ENCODE data around the gene P2RX2.

P2RX2 gene

DNA sequence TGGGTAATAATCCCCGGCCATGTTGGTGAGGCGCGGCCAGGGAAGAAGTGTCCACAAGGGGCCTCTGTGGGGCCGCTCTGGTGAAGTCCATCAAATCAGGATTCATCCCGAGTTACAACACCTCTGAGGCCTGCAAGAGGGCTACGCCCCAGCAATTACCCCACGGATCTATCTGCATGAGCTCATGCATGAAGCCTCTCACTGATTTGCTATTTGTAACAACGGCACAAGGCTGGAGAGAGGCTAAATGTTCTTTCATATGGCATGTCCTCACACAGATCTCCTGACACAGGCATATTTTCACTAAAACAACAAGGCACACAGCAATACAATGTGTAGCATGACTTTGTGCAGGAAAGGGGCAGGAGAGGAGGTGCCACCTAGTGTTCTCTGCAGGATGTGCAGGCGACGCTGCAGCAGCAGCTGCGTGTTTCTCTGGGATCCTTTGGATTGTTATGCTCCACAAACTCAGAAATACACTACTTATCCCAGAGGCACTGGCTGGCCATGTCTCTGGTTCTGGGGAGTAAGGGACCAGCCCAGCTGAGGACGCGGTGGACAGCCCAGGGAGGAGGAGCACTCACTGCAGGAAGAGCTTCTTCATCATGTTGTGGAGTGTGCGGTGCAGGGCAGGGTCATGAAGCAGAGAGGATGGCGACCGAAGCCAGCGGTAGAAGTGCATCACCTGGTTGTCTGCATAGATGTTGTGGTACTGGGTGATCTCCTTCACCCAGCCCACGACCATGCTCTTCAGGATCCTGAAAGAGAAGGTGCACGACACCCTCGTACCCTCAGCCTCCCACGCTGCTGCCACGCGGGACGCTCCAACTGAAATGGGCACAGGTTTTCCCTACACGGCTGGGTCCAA, 20.2 kb downstream of the P2RX2 start:
- DNase-seq (ENCODE audit: low spot score) = no peak

DNA sequence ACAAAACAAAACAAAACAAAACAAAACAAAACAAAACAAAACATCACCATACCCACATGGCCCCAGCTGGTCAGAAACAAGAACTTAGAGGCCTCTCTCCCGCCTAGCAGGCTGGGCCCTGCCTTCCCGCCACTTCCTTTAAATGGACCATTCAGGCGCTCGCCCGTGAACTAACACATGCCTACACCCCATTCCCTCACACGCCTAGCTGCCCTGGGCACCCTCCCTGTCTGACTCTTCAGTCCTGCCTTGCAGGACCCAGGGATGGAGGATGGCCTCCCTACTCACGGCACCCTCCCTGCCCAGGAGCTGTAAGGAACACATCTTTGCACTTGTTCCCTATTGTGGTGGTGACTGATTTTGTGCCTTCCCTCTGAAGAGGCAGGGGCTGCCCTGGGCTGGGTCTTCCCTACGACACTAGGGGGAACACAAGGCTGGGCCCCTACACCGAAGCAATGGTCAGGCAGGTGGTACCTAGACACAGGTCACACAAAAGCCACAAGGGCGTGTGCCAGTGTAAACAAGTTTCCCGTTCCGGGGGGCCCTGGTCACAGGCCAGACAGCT, 21.5 kb downstream of the P2RX2 start:
- no peak for DNase-seq (ENCODE audit: low spot score)

DNA sequence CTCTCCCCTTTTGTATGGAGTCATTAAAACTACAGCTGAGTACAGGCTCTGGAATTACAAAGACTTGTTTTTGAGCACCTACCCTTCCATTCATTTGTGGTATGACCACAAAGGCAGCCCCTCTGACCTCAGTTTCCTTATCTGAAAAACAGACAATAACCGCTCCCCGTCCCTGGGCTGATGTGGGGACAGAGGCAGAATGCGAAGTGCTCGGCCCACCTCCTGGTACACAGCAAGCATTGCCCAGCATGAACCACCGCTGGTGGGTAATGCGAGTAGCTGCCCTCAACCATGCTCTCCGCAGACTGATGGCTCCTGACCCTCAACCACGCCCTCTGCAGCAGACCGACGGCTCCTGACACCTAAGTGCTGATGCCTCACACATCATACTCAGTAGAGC, 22.4 kb downstream of the P2RX2 start:
- DNase-seq (ENCODE audit: low spot score) = no peak

DNA sequence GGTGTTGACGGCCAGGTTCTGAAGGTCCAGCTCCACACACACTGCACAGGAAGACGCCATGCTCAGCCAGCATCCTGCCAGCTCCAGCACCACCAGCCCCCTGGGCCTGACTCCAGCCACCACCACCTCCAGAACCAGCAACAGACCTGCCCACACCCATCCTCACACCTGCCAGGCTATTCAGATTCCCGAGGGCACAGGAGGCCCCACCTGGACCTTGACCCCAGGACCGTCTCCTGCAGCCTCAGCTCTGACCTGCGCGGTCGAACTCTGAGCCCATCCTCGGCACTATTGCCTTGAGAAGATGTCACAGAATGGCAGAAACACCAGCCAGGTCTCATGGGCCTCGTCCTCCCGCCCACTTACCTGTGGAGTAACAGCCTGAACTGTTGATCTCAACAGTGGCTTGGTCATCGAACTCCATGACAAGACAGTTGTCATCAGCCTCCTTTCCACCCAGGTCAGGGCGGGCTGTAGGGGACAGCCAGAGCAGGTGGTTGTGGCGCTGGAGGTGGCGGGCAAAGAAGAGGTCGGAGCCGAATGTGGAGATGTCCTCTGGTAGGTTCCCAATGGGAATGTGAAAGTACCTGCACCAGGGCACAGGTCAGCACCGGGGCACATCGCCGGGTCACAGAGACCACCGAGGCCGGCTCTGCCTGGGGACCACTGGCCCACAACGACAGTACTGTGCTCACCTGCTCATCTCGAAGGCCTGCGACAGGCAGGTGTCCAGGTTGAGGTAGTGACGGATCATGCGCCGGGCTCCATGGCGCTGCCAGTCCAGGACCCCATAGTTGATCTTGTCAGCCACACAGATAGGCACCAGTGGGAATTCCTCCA, 23.5 kb downstream of the P2RX2 start:
- no peak for DNase-seq (ENCODE audit: low spot score)

DNA sequence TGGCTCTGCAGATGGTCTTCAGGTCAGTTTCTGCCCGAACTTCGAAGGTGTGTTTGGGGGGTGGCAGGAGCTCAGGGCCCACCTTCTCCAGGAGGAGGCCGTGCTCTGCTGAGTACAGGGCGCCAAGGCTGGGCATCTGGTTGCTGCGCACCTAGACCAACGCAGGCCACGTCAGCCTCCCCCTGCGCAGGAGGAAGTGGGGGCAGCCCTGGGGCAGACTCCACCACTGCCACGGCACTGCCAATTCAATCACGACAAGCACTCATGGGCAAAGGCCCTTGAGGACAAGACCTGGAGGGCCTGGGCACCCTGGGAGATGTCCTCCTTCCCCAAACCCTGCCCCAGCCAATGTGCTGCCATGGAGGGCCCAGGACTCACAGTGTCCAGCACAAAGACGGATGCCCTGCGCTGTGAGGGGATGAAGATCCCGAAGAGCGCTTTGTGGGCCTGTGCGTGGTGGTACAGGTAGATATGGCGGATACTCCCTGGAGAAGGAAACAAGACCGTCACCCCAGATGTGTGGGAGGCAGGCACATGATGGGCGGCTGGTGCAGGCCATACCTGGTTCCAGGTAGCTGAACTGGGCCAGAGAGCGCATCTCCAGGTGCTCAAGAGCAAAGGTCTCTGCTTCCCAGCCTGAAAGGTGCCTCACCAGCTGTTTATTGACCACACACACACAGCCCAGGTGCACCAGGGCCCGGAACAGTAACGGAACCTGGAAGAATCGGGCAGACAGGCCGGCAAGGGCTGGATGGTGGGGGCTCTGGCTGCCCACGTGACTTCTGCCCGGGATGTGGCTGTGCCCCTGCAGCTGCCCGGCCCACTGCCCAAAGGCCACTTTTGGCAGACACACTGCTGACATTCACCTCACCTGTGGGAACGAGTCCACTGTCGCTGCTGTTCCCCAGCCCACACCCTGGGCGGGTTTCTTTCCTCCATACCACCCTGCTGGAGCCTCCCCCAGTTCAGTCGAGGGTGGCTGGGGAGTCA, 24.6 kb downstream of the P2RX2 start:
- DNase-seq (ENCODE audit: low spot score) = no peak

DNA sequence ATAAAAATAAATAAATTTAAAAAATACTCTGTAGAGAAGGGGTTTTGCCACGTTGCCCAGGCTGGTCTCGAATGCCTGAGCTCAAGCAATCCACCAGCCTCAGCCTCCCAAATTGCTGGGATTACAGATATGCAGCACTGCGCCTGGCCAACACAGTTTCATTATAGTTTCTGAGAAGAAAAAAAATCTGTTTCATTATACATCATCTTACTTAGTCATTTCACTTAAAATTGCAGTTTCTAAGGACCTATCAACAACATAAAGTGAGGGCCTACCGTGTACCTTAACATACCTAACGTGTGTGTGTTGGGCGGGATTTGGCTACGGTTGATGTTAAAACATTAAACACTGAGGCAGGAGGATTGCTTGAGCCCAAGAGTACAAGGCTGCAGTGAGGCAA, 28.3 kb downstream of the P2RX2 start:
- DNase-seq (ENCODE audit: low spot score) = no peak

DNA sequence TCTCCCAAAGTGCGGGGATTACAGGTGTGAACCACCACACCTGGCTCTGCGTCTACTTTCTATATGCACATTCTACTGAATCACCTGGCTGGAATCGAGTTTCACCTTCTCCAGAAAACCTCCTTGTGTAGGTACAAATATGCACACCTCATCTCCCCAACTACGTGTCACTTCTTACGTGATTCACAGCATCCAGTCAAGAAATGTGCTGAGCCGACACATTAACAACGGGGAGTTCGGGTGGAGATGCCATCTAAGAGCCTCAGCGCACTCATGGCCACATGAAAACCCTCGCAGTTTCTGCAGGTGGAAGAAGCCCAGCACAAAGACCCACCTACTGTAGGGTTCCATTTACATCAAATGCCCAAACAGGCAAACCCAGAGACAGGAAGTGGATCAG, 29.3 kb downstream of the P2RX2 start:
- DNase-seq (ENCODE audit: low spot score) = no peak

DNA sequence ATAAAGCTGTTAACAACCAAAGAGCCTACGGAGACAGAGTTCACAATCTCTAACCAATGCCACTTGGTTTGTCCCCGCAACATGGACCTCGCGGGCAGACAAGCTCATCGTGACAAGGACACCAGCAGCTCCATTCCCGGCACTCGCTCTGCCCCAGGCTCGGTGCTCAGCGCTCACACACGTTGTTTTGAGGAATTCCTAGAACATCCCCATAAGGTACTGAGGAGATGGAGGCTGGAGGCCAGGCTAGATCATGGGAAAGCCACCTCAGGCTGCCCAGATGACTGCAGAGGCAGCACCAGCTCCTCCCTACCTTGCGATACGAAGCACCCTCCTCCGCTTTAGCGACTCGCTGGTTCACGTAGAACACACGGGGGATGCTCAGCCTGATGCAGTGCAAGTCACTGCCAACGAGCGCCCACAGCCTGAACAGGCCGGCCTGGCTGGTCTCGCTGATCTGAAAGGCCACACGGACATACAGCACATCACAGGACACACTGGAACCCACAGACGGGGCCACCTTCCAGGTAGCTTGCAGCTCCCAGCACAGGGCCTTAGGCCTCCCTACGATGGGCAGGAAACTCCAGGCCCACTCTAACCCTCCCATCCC, 30.1 kb downstream of the P2RX2 start:
- no peak for DNase-seq (ENCODE audit: low spot score)

DNA sequence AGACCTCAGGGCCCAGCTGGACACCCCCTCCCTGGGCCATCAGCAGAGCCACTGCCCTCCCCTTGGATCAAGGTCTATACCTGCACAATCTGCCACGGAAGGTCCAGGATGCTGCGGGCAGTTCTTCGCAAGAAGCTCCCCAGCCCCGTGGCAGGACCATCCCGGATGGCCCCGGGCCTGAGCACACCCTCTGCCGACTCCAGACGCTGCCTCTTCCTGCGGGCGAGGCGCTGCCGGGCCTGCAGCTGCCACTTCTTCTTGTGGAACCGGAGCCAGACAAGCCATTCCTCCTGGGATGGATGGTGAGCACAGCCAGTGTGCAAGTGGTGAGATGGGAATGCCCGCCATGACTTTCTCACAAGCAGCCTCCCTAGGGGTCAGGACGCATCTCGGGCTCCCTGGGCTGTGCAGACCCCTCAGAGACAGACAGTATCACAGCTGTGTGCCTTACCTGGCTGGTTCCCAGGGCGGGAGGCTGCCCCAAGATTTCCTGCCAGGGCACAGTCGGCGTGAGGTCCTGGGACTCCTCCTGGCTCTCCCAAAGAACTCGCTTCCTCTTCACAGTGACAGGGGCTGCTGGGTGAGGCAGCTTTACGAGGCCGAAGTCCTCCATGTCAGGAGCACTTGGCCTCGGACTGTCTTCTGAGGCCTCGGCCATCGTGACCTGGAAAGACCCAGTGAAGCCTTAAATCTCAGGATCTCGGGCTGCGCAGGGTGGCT, 30.8 kb downstream of the P2RX2 start:
- DNase-seq (ENCODE audit: low spot score) = no peak

DNA sequence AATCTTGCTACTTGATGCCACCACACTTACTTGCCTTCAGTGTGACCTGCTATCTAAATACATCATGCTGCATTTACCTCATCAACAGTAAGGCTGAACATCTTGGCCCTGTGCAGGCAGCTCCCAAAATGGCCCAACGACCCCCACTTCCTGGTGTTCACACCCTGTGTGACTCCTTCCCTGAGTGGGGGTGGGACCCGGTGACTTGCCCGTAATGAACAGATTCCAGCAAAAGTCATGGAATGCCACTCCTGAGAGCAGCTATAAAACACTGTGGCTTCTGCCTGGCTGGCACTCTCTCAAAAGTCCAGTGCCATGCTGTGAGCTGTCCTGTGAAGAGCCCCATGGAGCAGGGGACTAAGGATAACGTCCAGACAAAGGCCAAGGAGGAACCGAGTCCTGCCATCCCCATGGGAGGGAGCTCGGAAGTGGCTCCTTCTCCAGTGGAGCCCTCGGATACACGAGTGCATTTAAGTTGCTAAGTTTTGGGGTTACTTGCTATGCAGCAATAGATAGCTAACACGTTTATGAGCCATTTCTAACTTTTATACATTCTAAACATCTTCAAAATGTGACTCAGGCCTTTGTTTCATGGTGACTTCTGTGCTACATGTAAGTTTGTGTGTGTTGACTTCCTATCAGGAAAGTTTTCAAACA, 33.0 kb downstream of the P2RX2 start:
- no peak for DNase-seq (ENCODE audit: low spot score)

DNA sequence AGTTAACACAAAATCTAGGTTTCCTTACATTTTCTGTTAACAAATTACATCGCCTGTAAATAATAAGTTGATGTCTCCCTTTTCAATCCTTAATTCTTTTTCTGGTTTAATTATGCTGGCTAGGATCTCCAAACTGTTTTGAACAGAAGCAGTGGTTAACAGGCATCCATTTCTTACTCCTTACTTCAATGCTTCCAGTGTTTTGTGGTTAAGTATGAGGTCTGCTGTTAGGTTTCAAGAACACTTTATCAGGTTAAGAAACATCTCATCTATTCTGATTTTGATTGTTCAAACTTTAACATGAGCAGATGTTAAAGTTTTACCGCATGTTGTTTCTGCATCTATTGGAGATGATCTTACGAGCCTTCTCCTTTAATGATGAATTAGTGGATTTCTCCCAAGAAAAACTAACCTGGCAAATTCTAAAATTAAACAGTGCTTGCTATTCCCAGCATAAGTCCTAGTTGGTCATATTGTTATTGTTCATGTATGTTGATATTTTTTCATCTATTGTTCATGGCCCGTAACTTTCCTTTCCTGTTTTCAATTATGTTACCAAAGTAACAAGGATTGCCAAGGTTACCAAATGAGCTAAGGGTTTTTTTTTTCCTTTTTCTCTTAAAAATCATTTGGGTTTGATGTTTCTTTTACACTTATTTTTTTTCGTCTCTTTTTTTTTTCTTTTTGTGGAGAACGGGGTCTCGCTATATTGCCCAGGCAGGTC, 35.2 kb downstream of the P2RX2 start:
- DNase-seq (ENCODE audit: low spot score) = no peak

DNA sequence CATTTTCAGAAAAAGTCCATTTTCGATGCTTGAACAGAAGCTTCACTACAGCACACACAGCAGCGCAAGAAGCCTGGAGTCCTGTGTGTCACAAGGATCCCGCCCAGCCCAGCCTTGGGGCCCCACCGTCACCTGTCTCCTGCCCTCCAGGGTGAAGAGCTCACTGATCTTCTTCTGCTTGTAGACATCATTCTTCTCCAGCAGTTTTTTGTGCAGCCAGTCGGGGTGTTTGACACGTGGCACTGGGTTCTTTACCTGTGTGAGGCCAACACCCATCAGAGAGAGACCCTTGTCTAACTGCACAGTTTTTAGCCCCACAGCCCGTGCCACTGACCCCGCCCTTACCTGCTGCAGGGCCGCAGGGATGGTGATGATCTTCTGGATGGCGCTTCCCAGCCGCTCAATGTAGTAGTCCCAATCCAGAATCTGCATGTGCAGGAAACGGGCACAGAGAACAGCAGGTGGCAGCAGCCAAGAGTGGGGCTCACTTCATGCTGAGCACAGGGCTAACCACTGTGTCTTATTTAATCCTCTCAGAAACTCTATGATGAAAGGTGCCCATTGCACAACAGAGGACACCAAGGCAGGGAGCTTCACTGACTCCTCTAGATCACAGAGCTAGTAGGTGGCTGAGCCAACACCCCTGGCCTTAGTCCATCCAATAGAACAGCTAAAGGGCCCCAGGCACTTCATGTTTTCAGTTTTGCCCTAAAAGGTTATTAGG, 38.6 kb downstream of the P2RX2 start:
- DNase-seq (ENCODE audit: low spot score) = no peak

DNA sequence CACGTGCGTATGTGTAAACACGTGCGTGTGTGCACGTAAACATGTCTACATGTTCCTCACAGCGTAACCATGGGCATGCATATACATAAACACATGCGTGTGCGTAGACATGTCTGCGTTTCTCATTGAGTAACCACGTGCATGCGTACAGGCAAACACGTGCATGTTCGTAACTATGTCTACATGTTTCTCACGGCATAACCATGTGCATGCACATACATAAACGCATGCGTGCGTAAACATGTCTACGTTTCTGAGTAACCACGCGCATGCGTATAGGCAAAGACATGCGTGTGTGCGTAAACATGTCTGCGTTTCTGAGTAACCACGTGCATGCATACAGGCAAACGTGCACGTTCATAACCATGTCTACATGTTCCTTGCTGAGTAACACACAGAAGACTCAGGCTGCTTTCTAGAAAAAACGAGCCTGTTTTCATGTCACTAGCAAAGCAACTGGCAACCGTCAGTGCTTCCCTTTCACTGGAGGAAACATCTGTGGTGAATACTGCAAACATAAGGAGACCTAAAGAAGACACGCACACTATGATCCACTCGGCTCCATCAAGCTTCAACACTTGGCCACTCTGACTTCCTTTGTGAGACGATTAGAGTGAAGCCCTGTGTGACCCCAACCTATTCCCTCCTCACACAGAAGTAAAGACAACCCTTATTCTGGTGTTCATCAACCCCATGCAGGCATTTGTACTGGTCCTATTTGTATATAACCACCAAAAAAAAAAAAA, 39.7 kb downstream of the P2RX2 start:
- DNase-seq (ENCODE audit: low spot score) = no peak

DNA sequence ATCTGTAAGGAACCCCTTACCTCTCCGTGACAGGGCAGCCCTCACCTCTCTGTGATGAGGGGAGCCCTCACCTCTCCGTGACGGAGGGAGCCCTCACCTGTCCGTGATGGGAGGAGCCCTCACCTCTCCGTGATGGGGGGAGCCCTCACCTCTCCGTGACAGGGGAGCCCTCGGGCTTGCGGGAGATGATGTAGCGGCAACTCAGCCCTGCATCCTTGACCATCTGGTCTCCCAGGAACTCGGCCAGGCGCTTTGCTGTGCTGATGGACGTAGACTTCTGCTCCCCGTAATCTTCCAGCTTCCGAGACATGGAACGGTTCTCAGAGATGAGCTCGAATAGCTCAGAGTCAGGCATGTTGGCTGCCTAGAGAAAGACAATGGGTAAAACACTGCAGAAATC, 40.6 kb downstream of the P2RX2 start:
- DNase-seq (ENCODE audit: low spot score) = no peak

DNA sequence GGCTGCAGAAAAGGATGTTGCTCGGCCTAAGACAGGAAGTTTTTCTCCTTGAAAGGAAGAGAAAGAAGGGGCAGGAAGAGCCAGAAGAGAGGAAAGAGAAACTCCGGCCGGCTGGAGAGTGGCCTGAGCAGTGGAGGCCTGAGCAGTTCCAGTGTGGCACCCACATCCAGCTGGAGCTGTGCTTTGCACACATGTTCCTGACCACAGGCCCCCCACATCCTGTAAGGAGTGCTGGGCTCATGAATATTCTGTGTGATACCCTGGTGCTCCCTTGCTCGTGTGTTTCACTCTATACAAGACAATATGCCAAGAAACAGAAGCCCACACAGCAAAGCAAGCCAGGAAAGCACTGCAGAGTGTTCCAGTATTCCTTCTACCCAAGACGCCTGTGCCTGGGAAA, 41.5 kb downstream of the P2RX2 start:
- DNase-seq (ENCODE audit: low spot score) = no peak

DNA sequence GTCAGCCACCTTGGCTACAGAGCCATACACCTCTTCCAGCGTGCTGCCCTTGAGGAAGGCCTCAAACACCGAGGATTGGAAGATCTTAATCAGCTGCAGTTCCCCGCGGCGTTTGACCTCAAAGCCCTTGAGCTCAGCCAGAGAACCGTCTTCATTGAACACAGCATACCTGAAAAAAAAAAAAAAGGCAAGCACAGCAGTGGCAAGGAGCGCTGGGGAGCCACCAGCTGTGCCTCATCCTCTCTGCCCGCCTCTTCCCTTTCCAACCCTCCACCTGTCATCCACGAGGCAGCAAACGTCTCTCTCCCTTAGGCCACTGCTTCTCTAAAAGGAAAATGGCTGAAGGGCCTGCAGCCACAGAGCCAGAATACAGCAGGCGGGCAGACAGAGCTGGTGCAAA, 42.4 kb downstream of the P2RX2 start:
- DNase-seq (ENCODE audit: low spot score) = no peak

DNA sequence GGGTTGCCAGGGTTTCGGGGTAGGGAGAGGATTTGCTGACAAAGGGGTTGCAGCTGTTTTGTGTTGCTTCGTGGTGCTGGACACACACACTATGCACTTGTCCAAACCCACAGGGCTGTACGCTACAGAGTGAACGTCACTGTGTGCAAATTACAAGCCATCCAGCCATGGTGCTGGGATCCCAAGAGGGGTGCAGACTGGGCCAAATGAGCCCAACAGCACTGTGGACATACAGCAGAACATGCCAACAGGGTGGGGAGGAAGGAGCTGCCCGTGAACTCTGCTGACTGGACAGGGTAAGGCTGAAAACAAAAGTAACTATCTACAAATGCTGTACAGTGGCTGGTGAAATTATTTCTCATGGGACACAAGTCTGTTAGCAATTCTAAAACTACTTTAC, 43.4 kb downstream of the P2RX2 start:
- DNase-seq (ENCODE audit: low spot score) = no peak
